ENCODE measurements around the gene MEAF6.

The MEAF6 gene

GRCh38 chr1:37482796-37483744 is 31.5 kb downstream of the MEAF6 start:
- DNase-seq: no peak

- DNase-seq: no peak
Measured at GRCh38 chr1:37482004-37482785, 32.4 kb downstream of the MEAF6 start.

GRCh38 chr1:37481289-37482003 is 33.1 kb downstream of the MEAF6 start:
- peak; percentile 55 to 66 for DNase-seq

- DNase-seq: no peak
Measured at GRCh38 chr1:37480581-37481288, 33.8 kb downstream of the MEAF6 start.

GRCh38 chr1:37480125-37480466 is 34.5 kb downstream of the MEAF6 start:
- peak in 1 of 2 experiments; percentile 18 for DNase-seq

- DNase-seq: peak; percentile 90 to 94
Measured at GRCh38 chr1:37479255-37480124, 35.1 kb downstream of the MEAF6 start.

GRCh38 chr1:37478890-37479254 is 35.7 kb downstream of the MEAF6 start:
- DNase-seq: peak; percentile 45 to 56

GRCh38 chr1:37478451-37478881 is 36.1 kb downstream of the MEAF6 start:
- DNase-seq: peak; percentile 59 to 68

- peak; percentile 19 to 34 for DNase-seq
Measured at GRCh38 chr1:37477946-37478345, 36.6 kb downstream of the MEAF6 start.

GRCh38 chr1:37477198-37477931 is 37.2 kb downstream of the MEAF6 start:
- peak; percentile 86 to 89 for DNase-seq

GRCh38 chr1:37476460-37477197 is 37.9 kb downstream of the MEAF6 start:
- DNase-seq: peak in 1 of 2 experiments; percentile 21

- DNase-seq: no peak
Measured at GRCh38 chr1:37476087-37476452, 38.5 kb downstream of the MEAF6 start.

GRCh38 chr1:37475380-37476086 is 39.0 kb downstream of the MEAF6 start:
- peak; percentile 21 to 38 for DNase-seq

- DNase-seq: peak; percentile 38 to 40
Measured at GRCh38 chr1:37474697-37475379, 39.7 kb downstream of the MEAF6 start.

- DNase-seq: peak; percentile 89 to 91
Measured at GRCh38 chr1:37474046-37474696, 40.4 kb downstream of the MEAF6 start, which contains the start of gene ZC3H12A. TSS of gene ZC3H12A (plus strand) at chr1:37474580. CDS start at chr1:37475497, 917 bp downstream.

GRCh38 chr1:37473431-37474045 is 41.0 kb downstream of the MEAF6 start:
- DNase-seq: peak; percentile 56 to 68

- DNase-seq: no peak
Measured at GRCh38 chr1:37472994-37473393, 41.6 kb downstream of the MEAF6 start.

- no peak for DNase-seq
Measured at GRCh38 chr1:37472281-37472680, 42.3 kb downstream of the MEAF6 start.
